GM19025 (cell line): ENCODE results near the gene CFAP157.

Source experiments
- ATAC-seq: cut with Tn5 transposase; IDR thresholded peaks from one replicate; pipeline ENCODE4 v1.9.1; 2021; ENCODE audit warnings: mild to moderate bottlenecking, low read depth, moderate library complexity; ENCODE audit not compliant: unreplicated experiment

The CFAP157 gene

GRCh38 chr9:127733614-127734013 lies 26.8 kb downstream of the CFAP157 start:
- ATAC-seq: no peak

- no peak for ATAC-seq
These were observed 27.5 kb downstream of the CFAP157 start for GRCh38 chr9:127734247-127734746.

GRCh38 chr9:127734747-127735529 lies 28.1 kb downstream of the CFAP157 start, which contains the start of gene TOR2A:
Gene TOR2A, minus strand, starts transcription at chr9:127735294. Its CDS starts 24 bp downstream, at chr9:127735270.
- peak; percentile 80 for ATAC-seq

GRCh38 chr9:127735530-127736185 lies 28.9 kb downstream of the CFAP157 start:
- no peak for ATAC-seq

- no peak for ATAC-seq
These were observed 31.9 kb downstream of the CFAP157 start for GRCh38 chr9:127738666-127739065.

GRCh38 chr9:127739614-127740330 lies 33.0 kb downstream of the CFAP157 start:
- no peak for ATAC-seq

- no peak for ATAC-seq
These were observed 35.1 kb downstream of the CFAP157 start for GRCh38 chr9:127741831-127742434.

GRCh38 chr9:127742435-127743088 lies 35.8 kb downstream of the CFAP157 start:
- ATAC-seq: no peak

- no peak for ATAC-seq
These were observed 37.8 kb downstream of the CFAP157 start for GRCh38 chr9:127744398-127745110.

- ATAC-seq: no peak
These were observed 40.3 kb downstream of the CFAP157 start for GRCh38 chr9:127746959-127747569.

GRCh38 chr9:127749090-127749787 lies 42.5 kb downstream of the CFAP157 start:
- ATAC-seq: no peak

GRCh38 chr9:127751269-127752054 lies 44.7 kb downstream of the CFAP157 start:
- no peak for ATAC-seq

GRCh38 chr9:127753148-127753547 lies 46.4 kb downstream of the CFAP157 start:
- ATAC-seq: no peak

- no peak for ATAC-seq
These were observed 46.8 kb downstream of the CFAP157 start for GRCh38 chr9:127753622-127754021.

GRCh38 chr9:127754099-127755060 lies 47.6 kb downstream of the CFAP157 start:
- no peak for ATAC-seq
